ENCODE results near the gene HEATR5A. TPM values are rescaled to one million over a fixed set of nuclear protein-coding genes. Genes with fewer than 3 reads are reported as not detected.

Gene HEATR5A
- total and polyA plus RNA-seq, 2 of the 13 experiments (the other 11 are each of a cell fraction or from before 2014, with no cell fraction given) = 36.4 to 105 TPM

DNA sequence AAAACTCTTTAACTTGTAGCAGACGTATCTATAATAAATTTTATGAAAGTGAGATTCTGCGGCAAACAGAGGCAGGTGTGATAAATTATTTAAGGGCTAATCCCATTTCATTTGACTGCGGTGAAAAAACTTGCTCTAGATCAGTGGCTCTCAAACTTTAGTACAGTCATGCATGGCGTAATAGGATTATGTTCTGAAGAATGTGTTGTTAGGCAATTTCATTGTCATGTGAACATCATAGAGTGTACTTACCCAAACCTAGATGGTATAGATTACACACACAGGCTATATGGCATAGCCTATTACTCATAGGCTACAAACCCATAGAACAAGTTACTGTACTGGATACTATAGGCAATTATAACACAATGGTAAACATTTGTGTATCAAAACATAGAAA, 83.7 kb downstream of the HEATR5A start:
- ATAC-seq = peak; percentile 78
- no TSS peak for BruUV-seq (replicated peaks)
- in situ Hi-C loops (cut with HindIII; ENCODE audit: extremely low pct_ligation_motif_present, low pct_unique_long_range_greater_than_20kb) (no loop called here), intact Hi-C loops (cut with micrococcal nuclease; ENCODE audit: unreplicated experiment) (no loop called here)
- Histone ChIP-seq H3K9me3 (ENCODE audit: low read length) (no peaks in the 10 kb centered on the region), H3K36me3 (replicated peaks in 1 of 2; ENCODE audit: control insufficient read depth in 1 of 2, insufficient read depth in 2 of 2, low read length in 2 of 2) (peaks cover 2 to 11% of the 10 kb centered on the region in 2 experiments; a peak in 3 of 5 replicates), H2AFZ (ENCODE audit: low read length) (no peak overlapping the region), H3K4me2 (ENCODE audit: low read depth, low read length) (no peak overlapping the region), H3K79me2 (ENCODE audit: insufficient read depth, low read length) (no peaks in the 10 kb centered on the region), H4K20me1 (ENCODE audit: insufficient read depth, low read length) (no peaks in the 10 kb centered on the region), H3K27ac (ENCODE audit: extremely low read length, insufficient read depth, low read length) (no peak overlapping the region), H3K4me3 (replicated peaks in 1 of 3; ENCODE audit: insufficient read depth in 1 of 3, low read depth in 2 of 3, low read length in 3 of 3) (no peak overlapping the region), H3K4me1 (ENCODE audit: insufficient read depth, low read length) (peaks cover 13% of the 10 kb centered on the region), H3K9ac (ENCODE audit: insufficient read depth, low read depth, low read length) (no peak overlapping the region), H3K27me3 (ENCODE audit: control insufficient read depth in 1 of 2, insufficient read depth in 2 of 2, low read length in 2 of 2) (no peaks in the 10 kb centered on the region)
- no peak for FAIRE-seq
- 96% methylated on average over 4 of the region's 4 CpGs for WGBS (ENCODE audit: low lambda C conversion rate)
- POLR2A ChIA-PET = interaction anchor here (1.0 kb wide), 1 partner anchor 64 kb away, joined by 3 read pairs; no protein-coding TSS in a partner anchor
- peak; percentile 87 for DNase-seq (ENCODE audit: low spot score)
- CTCF ChIA-PET (ENCODE audit: low intra/inter-chr PET ratio, low total read pairs) = no interaction called here
- TF ChIP-seq MIXL1 (CRISPR knock-in tag; IDR thresholded peaks at IDR 0.05) (0 out of 2 replicates have a peak, but pooled peaks have one; percentile 9), HDAC1 (CRISPR knock-in tag; IDR thresholded peaks at IDR 0.05) (no peak), NFKBIZ (CRISPR knock-in tag; IDR thresholded peaks at IDR 0.05) (no peak), ZNF576 (CRISPR knock-in tag; IDR thresholded peaks at IDR 0.05) (no peak), CEBPG (CRISPR knock-in tag; IDR thresholded peaks at IDR 0.05) (peak; percentile 63; the same call in 1 of the 2 replicates), ZNF83 (CRISPR knock-in tag; IDR thresholded peaks at IDR 0.05; ENCODE audit: borderline replicate concordance) (no peak), PBX2 (CRISPR knock-in tag; IDR thresholded peaks at IDR 0.05) (no peak), LCORL (IDR thresholded peaks at IDR 0.05) (no peak), LCORL (CRISPR knock-in tag; IDR thresholded peaks at IDR 0.05) (no peak), GATAD2A (CRISPR knock-in tag; IDR thresholded peaks at IDR 0.05) (peak; percentile 63), JDP2 (CRISPR knock-in tag; IDR thresholded peaks at IDR 0.05; ENCODE audit: borderline replicate concordance) (no peak), MXD3 (CRISPR knock-in tag; IDR thresholded peaks at IDR 0.05) (no peak), CREB1 (IDR thresholded peaks at IDR 0.05) (peak; percentile 50), CREB1 (CRISPR knock-in tag; IDR thresholded peaks at IDR 0.05) (no peak), ZNF136 (CRISPR knock-in tag; IDR thresholded peaks at IDR 0.05; ENCODE audit: low read depth) (no peak), EP300 (IDR thresholded peaks at IDR 0.05; ENCODE audit: low read depth in 2 of 2, low read length in 2 of 2) (peak in 1 of 2 experiments; percentile 25; a peak in 1 of 4 replicates), EP300 (CRISPR knock-in tag; IDR thresholded peaks at IDR 0.05; ENCODE audit: borderline replicate concordance) (no peak)
- TF ChIP-seq, protein P1, sequence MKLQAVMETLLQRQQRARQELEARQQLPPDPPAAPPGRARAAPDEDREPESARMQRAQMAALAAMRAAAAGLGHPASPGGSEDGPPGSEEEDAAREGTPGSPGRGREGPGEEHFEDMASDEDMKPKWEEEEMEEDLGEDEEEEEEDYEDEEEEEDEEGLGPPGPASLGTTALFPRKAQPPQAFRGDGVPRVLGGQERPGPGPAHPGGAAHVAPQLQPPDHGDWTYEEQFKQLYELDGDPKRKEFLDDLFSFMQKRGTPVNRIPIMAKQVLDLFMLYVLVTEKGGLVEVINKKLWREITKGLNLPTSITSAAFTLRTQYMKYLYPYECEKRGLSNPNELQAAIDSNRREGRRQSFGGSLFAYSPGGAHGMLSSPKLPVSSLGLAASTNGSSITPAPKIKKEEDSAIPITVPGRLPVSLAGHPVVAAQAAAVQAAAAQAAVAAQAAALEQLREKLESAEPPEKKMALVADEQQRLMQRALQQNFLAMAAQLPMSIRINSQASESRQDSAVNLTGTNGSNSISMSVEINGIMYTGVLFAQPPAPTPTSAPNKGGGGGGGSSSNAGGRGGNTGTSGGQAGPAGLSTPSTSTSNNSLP (IDR thresholded peaks at IDR 0.05; ENCODE audit: low read depth, low read length) = peak; percentile 68; the same call in 1 of the 2 replicates
- TF ChIP-seq, protein P2, sequence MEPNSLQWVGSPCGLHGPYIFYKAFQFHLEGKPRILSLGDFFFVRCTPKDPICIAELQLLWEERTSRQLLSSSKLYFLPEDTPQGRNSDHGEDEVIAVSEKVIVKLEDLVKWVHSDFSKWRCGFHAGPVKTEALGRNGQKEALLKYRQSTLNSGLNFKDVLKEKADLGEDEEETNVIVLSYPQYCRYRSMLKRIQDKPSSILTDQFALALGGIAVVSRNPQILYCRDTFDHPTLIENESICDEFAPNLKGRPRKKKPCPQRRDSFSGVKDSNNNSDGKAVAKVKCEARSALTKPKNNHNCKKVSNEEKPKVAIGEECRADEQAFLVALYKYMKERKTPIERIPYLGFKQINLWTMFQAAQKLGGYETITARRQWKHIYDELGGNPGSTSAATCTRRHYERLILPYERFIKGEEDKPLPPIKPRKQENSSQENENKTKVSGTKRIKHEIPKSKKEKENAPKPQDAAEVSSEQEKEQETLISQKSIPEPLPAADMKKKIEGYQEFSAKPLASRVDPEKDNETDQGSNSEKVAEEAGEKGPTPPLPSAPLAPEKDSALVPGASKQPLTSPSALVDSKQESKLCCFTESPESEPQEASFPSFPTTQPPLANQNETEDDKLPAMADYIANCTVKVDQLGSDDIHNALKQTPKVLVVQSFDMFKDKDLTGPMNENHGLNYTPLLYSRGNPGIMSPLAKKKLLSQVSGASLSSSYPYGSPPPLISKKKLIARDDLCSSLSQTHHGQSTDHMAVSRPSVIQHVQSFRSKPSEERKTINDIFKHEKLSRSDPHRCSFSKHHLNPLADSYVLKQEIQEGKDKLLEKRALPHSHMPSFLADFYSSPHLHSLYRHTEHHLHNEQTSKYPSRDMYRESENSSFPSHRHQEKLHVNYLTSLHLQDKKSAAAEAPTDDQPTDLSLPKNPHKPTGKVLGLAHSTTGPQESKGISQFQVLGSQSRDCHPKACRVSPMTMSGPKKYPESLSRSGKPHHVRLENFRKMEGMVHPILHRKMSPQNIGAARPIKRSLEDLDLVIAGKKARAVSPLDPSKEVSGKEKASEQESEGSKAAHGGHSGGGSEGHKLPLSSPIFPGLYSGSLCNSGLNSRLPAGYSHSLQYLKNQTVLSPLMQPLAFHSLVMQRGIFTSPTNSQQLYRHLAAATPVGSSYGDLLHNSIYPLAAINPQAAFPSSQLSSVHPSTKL (CRISPR knock-in tag; IDR thresholded peaks at IDR 0.05) = peak; percentile 49; the same call in 1 of the 2 replicates
